PC-9 (cell line): ENCODE measurements around the gene BAIAP2.

Source experiments
- EZH2 ChIP-seq: fragments of 200-600 bp; sonication (generic); IDR thresholded peaks from 2 replicates; pipeline ENCODE4 v1.8.0; 2017; ENCODE audit warnings: antibody characterized with exemption, low read depth
- TF ChIP-seq, protein P1 (sequence below): fragments of 200-600 bp; sonication (generic); conservative IDR thresholded peaks from 2 replicates; pipeline ENCODE4 v1.6.1; 2017; ENCODE audit warnings: mixed run types, antibody characterized with exemption, mild to moderate bottlenecking, moderate library complexity

- TF ChIP-seq, protein P1, sequence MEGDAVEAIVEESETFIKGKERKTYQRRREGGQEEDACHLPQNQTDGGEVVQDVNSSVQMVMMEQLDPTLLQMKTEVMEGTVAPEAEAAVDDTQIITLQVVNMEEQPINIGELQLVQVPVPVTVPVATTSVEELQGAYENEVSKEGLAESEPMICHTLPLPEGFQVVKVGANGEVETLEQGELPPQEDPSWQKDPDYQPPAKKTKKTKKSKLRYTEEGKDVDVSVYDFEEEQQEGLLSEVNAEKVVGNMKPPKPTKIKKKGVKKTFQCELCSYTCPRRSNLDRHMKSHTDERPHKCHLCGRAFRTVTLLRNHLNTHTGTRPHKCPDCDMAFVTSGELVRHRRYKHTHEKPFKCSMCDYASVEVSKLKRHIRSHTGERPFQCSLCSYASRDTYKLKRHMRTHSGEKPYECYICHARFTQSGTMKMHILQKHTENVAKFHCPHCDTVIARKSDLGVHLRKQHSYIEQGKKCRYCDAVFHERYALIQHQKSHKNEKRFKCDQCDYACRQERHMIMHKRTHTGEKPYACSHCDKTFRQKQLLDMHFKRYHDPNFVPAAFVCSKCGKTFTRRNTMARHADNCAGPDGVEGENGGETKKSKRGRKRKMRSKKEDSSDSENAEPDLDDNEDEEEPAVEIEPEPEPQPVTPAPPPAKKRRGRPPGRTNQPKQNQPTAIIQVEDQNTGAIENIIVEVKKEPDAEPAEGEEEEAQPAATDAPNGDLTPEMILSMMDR: no peak
- TF ChIP-seq EZH2: no peak
Measured at GRCh38 chr17:81094509-81095382, 59.8 kb downstream of the BAIAP2 start.
